ENCODE data around the gene MTCL1. TPM values are rescaled to one million over a fixed set of nuclear protein-coding genes. Genes with fewer than 3 reads are reported as not detected.

MTCL1 gene
- total and polyA plus RNA-seq, 10 of the 15 experiments (the other 5 are each of a cell fraction or from before 2014, with no cell fraction given) = 0.03 to 0.36 (median 0.13) TPM; not detected in 4

- in situ Hi-C loops (cut with MboI) = no loop called here
- Histone ChIP-seq H3K79me2 (ENCODE audit: control insufficient read depth, insufficient read depth, low read length) (no peaks in the 10 kb centered on the region), H3K9me3 (replicated peaks; ENCODE audit: control insufficient read depth, insufficient read depth, low read length) (no peaks in the 10 kb centered on the region), H3K27ac (ENCODE audit: control insufficient read depth, insufficient read depth) (no peak overlapping the region), H3K4me1 (ENCODE audit: control insufficient read depth, insufficient read depth, low read length) (no peaks in the 10 kb centered on the region), H3K36me3 (ENCODE audit: control insufficient read depth in 2 of 2, insufficient read depth in 2 of 2, low read length in 1 of 2) (no peaks in the 10 kb centered on the region), H4K20me1 (ENCODE audit: control insufficient read depth, insufficient read depth) (no peaks in the 10 kb centered on the region), H3K4me2 (ENCODE audit: control insufficient read depth, insufficient read depth) (no peak overlapping the region), H2AFZ (ENCODE audit: control insufficient read depth, low read depth, low read length) (no peak overlapping the region), H3K9ac (ENCODE audit: control insufficient read depth, insufficient read depth, low read length) (no peak overlapping the region), H3K27me3 (replicated peaks in 1 of 2; ENCODE audit: control insufficient read depth in 2 of 2, insufficient read depth in 2 of 2, low read length in 1 of 2) (no peaks in the 10 kb centered on the region), H3K4me3 (no peak overlapping the region)
- SMC1A ChIA-PET (ENCODE audit: uncharacterized antibody, unreplicated experiment) = no interaction called here
- FAIRE-seq (no peak), DNase-seq (ENCODE audit: low read depth, low spot score) (no peak), ATAC-seq (no peak)
- BruUV-seq (replicated peaks) = no TSS peak
- RAD21 ChIA-PET (ENCODE audit: unreplicated experiment) = no interaction called here
- POLR2A ChIA-PET = no interaction called here
- WGBS (ENCODE audit: insufficient coverage, insufficient replicate concordance, low lambda C conversion rate, missing lambda C conversion rate) = 53% methylated on average over 8 of the region's 8 CpGs
- CTCF ChIA-PET = no interaction called here
- intact Hi-C loops (cut with micrococcal nuclease; ENCODE audit: unreplicated experiment) = no loop called here
- no peak for TF ChIP-seq MLLT1 (IDR thresholded peaks at IDR 0.05)
- TF ChIP-seq POU2F2 (IDR thresholded peaks at IDR 0.05; ENCODE audit: borderline replicate concordance, low read depth, low read length) = no peak
- no peak for TF ChIP-seq SPI1 (IDR thresholded peaks at IDR 0.05; ENCODE audit: borderline replicate concordance, insufficient read depth, low read depth, low read length)
- TF ChIP-seq RELA (IDR thresholded peaks at IDR 0.05; ENCODE audit: borderline replicate concordance, partially characterized antibody) = no peak
- TF ChIP-seq HDAC6 (IDR thresholded peaks at IDR 0.05; ENCODE audit: unreplicated experiment) = no peak
- no peak for TF ChIP-seq ZNF592 (IDR thresholded peaks at IDR 0.05)
- TF ChIP-seq ZNF207 (IDR thresholded peaks at IDR 0.05; ENCODE audit: borderline replicate concordance) = no peak
- no peak for TF ChIP-seq ZBTB33 (IDR thresholded peaks at IDR 0.05)
- TF ChIP-seq RFX5 (IDR thresholded peaks at IDR 0.05; ENCODE audit: low read depth, low read length) = no peak
- TF ChIP-seq IRF5 (IDR thresholded peaks at IDR 0.05; ENCODE audit: borderline replicate concordance) = no peak
Measured at GRCh38 chr18:8803063-8803795, 97.9 kb downstream of the MTCL1 start.

Measured in GM12878 (cell line).